Right atrium auricular region (tissue), 2 donors: ENCODE results near the gene SLC9C2. TPM values are rescaled to one million over a fixed set of nuclear protein-coding genes. Genes with fewer than 3 reads are reported as not detected.

Source experiments
- DNase-seq: peaks from one replicate; pipeline ENCODE4 v3.0.0-alpha.2; 2019; ENCODE audit warnings: low spot score
- H3K27ac ChIP-seq, 2 donors: fragments of 200-600 bp; sonication (generic); 1 replicate in 1 of 2; 2 replicates in 1 of 2; pipeline ENCODE4 v1.5.1; 2016 to 2019
- H3K27me3 ChIP-seq, 2 donors: fragments of 200-600 bp; sonication (generic); one replicate each; pipeline versions ENCODE4 v1.5.1 to v1.6.0; 2017 to 2019
- H3K36me3 ChIP-seq: fragments of 200-600 bp; sonication (generic); one replicate; pipeline ENCODE4 v1.5.1; 2016
- H3K4me1 ChIP-seq, 2 donors: fragments of 200-600 bp; sonication (generic); one replicate each; pipeline versions ENCODE4 v1.5.1 to v1.6.0; 2017 to 2019
- H3K4me3 ChIP-seq, 2 donors: fragments of 200-600 bp; sonication (generic); 1 replicate in 1 of 2; 2 replicates in 1 of 2; pipeline ENCODE4 v1.5.1; 2017 to 2019; ENCODE audit warnings: mild to moderate bottlenecking in 1 of 2, moderate library complexity in 1 of 2
- H3K9me3 ChIP-seq, 2 donors: fragments of 200-600 bp; sonication (generic); one replicate each; pipeline ENCODE4 v1.5.1; 2019
- CTCF ChIP-seq, 2 donors: fragments of 200-600 bp; sonication (generic); IDR thresholded peaks; one replicate each; pipeline ENCODE4 v1.5.1; 2019; ENCODE audit warnings: antibody characterized with exemption in 2 of 2
- total RNA-seq, 2 donors: library from RNA; depleted of rRNA; stranded (reverse); fragments of >200 nt; gene quantifications; one replicate each; pipeline ENCODE4 v1.1.0, GENCODE V29; 2016

Gene SLC9C2
- total RNA-seq, 2 donors from 2014 or later: 0.24 TPM; not detected in 1

GRCh38 chr1:173454966-173455524 lies 147.8 kb downstream of the SLC9C2 start:
- DNase-seq: no peak
- no peak for TF ChIP-seq CTCF (IDR thresholded peaks at IDR 0.05)
- Histone ChIP-seq H3K27ac (no peak overlapping the region), H3K36me3 (peaks cover 2% of the 10 kb centered on the region), H3K4me1 (peaks cover 0 to 6% of the 10 kb centered on the region in 2 donors), H3K4me3 (no peak overlapping the region), H3K9me3 (no peaks in the 10 kb centered on the region), H3K27me3 (no peaks in the 10 kb centered on the region)

GRCh38 chr1:173453982-173454381 lies 148.9 kb downstream of the SLC9C2 start:
- no peak for TF ChIP-seq CTCF (IDR thresholded peaks at IDR 0.05)
- H3K27me3 ChIP-seq: no peaks in the 10 kb centered on the region
- peaks cover 0 to 6% of the 10 kb centered on the region in 2 donors for H3K4me1 ChIP-seq
- DNase-seq: no peak
- H3K9me3 ChIP-seq: no peaks in the 10 kb centered on the region
- no peak overlapping the region for H3K27ac ChIP-seq
- no peak overlapping the region for H3K4me3 ChIP-seq
- no peaks in the 10 kb centered on the region for H3K36me3 ChIP-seq

- H3K36me3 ChIP-seq: no peaks in the 10 kb centered on the region
- no peak overlapping the region for H3K4me3 ChIP-seq
- no peak for TF ChIP-seq CTCF (IDR thresholded peaks at IDR 0.05)
- no peaks in the 10 kb centered on the region for H3K27me3 ChIP-seq
- H3K27ac ChIP-seq: peak overlapping the region in 1 of 2 donors; percentile 33
- no peaks in the 10 kb centered on the region for H3K9me3 ChIP-seq
- peaks cover 0 to 6% of the 10 kb centered on the region in 2 donors for H3K4me1 ChIP-seq
- DNase-seq: no peak
These were observed 150.9 kb downstream of the SLC9C2 start for GRCh38 chr1:173451981-173452380.

Other genes starting within 250 kb of the SLC9C2 start
- 100 to 1,000 TPM; 512 to 590 TPM for gene PRDX6, start 125.7 kb downstream of the SLC9C2 start, total RNA-seq
- gene TEX50, start 32.3 kb upstream of the SLC9C2 start, total RNA-seq: not detected
- under 1 TPM; 0.35 to 0.56 TPM for gene ANKRD45, start 66.8 kb upstream of the SLC9C2 start, total RNA-seq
- gene KLHL20, start 111.9 kb upstream of the SLC9C2 start, total RNA-seq: 10 to 100 TPM; 20.9 to 24.6 TPM
- gene DARS2, start 221.6 kb upstream of the SLC9C2 start, total RNA-seq: 10 to 100 TPM; 11.2 to 13.9 TPM
- gene CENPL, start 221.8 kb upstream of the SLC9C2 start, total RNA-seq: 1 to 10 TPM; 1.5 to 4.2 TPM